Type B pancreatic cell (in vitro differentiated cells): Measurements from ENCODE around the gene HCN2. TPM values are rescaled to one million over a fixed set of nuclear protein-coding genes. Genes with fewer than 3 reads are reported as not detected.

ENCODE experiments used
- DNase-seq: peaks from one replicate; pipeline ENCODE4 v3.0.0; 2021; ENCODE audit warnings: mixed read lengths; ENCODE audit not compliant: unreplicated experiment; ENCODE audit errors: extremely low spot score
- H3K27ac Mint-ChIP-seq: 2 replicates; pipeline ENCODE4 v1.8.0; 2021; ENCODE audit warnings: mild to moderate bottlenecking, mixed read lengths
- H3K27me3 Mint-ChIP-seq: 2 replicates; pipeline ENCODE4 v1.8.0; 2021; ENCODE audit warnings: mixed read lengths
- H3K36me3 Mint-ChIP-seq: 2 replicates; pipeline ENCODE4 v1.8.0; 2021; ENCODE audit warnings: mixed read lengths
- H3K4me1 Mint-ChIP-seq: one replicate; pipeline ENCODE4 v1.8.0; 2021; ENCODE audit warnings: mixed read lengths; ENCODE audit not compliant: unreplicated experiment
- H3K4me3 Mint-ChIP-seq: 2 replicates; pipeline ENCODE4 v1.8.0; 2021; ENCODE audit warnings: mild to moderate bottlenecking, mixed read lengths
- H3K9me3 Mint-ChIP-seq: 2 replicates; pipeline ENCODE4 v1.8.0; 2021; ENCODE audit warnings: mixed read lengths
- CTCF ChIP-seq: fragments of 200-600 bp; sonication (generic); conservative IDR thresholded peaks from 2 replicates; pipeline ENCODE4 v1.5.0; 2021; ENCODE audit warnings: antibody characterized with exemption, mild to moderate bottlenecking
- total RNA-seq: library from RNA; stranded (reverse); gene quantifications from 2 replicates; pipeline ENCODE4 v1.2.1, GENCODE V29; 2021; ENCODE audit warnings: low replicate concordance

Gene HCN2
- total RNA-seq, 1 donor from 2014 or later = 1.4 TPM

- no peaks in the 10 kb centered on the region for H3K4me1 Mint-ChIP-seq
- no peaks in the 10 kb centered on the region for H3K27me3 Mint-ChIP-seq
- H3K27ac Mint-ChIP-seq = no peak overlapping the region
- H3K36me3 Mint-ChIP-seq = no peaks in the 10 kb centered on the region
- no peak for TF ChIP-seq CTCF
- DNase-seq = no peak
- no peaks in the 10 kb centered on the region for H3K9me3 Mint-ChIP-seq
- no peak overlapping the region for H3K4me3 Mint-ChIP-seq
Observed at GRCh38 chr19:556611-557382, 32.9 kb upstream of the HCN2 start.

GRCh38 chr19:558770-559439, 30.8 kb upstream of the HCN2 start:
- H3K27ac Mint-ChIP-seq = peak overlapping the region; percentile 13
- TF ChIP-seq CTCF = no peak
- H3K9me3 Mint-ChIP-seq = peaks cover 5% of the 10 kb centered on the region
- H3K36me3 Mint-ChIP-seq = no peaks in the 10 kb centered on the region
- no peaks in the 10 kb centered on the region for H3K4me1 Mint-ChIP-seq
- H3K27me3 Mint-ChIP-seq = no peaks in the 10 kb centered on the region
- DNase-seq = no peak
- H3K4me3 Mint-ChIP-seq = no peak overlapping the region

- no peak for DNase-seq
- no peak overlapping the region for H3K4me3 Mint-ChIP-seq
Observed at GRCh38 chr19:560121-560520, 29.6 kb upstream of the HCN2 start.

GRCh38 chr19:566403-566802, 23.3 kb upstream of the HCN2 start:
- H3K4me3 Mint-ChIP-seq = peak overlapping the region; percentile 75
- TF ChIP-seq CTCF = no peak
- peaks cover 5% of the 10 kb centered on the region for H3K9me3 Mint-ChIP-seq
- H3K4me1 Mint-ChIP-seq = peaks cover 15% of the 10 kb centered on the region
- peaks cover 7% of the 10 kb centered on the region for H3K27me3 Mint-ChIP-seq
- H3K27ac Mint-ChIP-seq = peak overlapping the region; percentile 68
- DNase-seq = no peak
- H3K36me3 Mint-ChIP-seq = peaks cover 7% of the 10 kb centered on the region

More at GRCh38 chr19:560121-560520, 29.6 kb upstream of the HCN2 start:
- peaks cover 5% of the 10 kb centered on the region for H3K9me3 Mint-ChIP-seq
- H3K36me3 Mint-ChIP-seq = no peaks in the 10 kb centered on the region
- no peak for TF ChIP-seq CTCF
- no peaks in the 10 kb centered on the region for H3K4me1 Mint-ChIP-seq
- H3K27ac Mint-ChIP-seq = no peak overlapping the region
- no peaks in the 10 kb centered on the region for H3K27me3 Mint-ChIP-seq

- Mint-ChIP-seq H3K27ac (peak overlapping the region; percentile 68), H3K4me3 (peak overlapping the region; percentile 1), H3K27me3 (peaks cover 7% of the 10 kb centered on the region), H3K36me3 (peaks cover 7% of the 10 kb centered on the region), H3K9me3 (peaks cover 5% of the 10 kb centered on the region), H3K4me1 (peaks cover 18% of the 10 kb centered on the region)
- DNase-seq = no peak
- no peak for TF ChIP-seq CTCF
Observed at GRCh38 chr19:566844-567243, 22.8 kb upstream of the HCN2 start.
